GM12892 (cell line): ENCODE measurements around the gene GDPD5.

Experiments
- POLR2A ChIP-seq: IDR thresholded peaks from 2 replicates; pipeline ENCODE4 v1.6.1; 2011; ENCODE audit warnings: low read depth, low read length, control low read depth
- POLR2AphosphoS5 ChIP-seq: IDR thresholded peaks from 2 replicates; pipeline ENCODE4 v1.6.1; 2011; ENCODE audit warnings: low read depth, low read length, control low read depth
- TAF1 ChIP-seq: IDR thresholded peaks from 2 replicates; pipeline ENCODE4 v1.6.1; 2011; ENCODE audit warnings: low read depth, mild to moderate bottlenecking, control low read depth, low read length, borderline replicate concordance

- TF ChIP-seq POLR2A (no peak), POLR2AphosphoS5 (no peak), TAF1 (no peak)
These were observed 26.1 kb downstream of the GDPD5 start for GRCh38 chr11:75499423-75500190.
